DMS79 (cell line): ENCODE measurements around the gene CCL28.
"Not testable (repeated sequence)": the region's sequence is repeated elsewhere in the genome, so short reads cannot be mapped to it uniquely, and the experiment has no call there.

Experiments
- DNase-seq: peaks from one replicate; lab custom pipeline; 2025; lab: John Stamatoyannopoulos, UW

Gene CCL28, protein sequence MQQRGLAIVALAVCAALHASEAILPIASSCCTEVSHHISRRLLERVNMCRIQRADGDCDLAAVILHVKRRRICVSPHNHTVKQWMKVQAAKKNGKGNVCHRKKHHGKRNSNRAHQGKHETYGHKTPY

DNA sequence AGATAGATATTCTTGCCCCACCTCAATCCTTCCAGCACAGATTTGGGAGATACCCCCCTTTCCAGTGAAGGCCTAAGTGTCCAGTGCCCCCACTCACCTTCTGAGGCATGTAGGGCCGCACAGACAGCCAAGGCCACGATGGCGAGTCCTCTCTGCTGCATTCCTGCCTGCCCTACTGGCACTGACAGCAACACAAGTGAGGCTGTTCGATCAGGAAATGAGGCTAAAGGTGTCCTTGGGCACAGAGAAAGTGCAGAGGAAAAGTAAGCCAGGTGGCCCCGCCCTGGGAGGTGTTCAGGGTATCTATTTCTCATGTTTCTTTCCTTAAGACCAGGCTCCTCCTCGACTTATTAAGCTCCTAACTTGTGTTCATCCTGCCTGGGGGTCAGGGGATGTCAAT is at the start of gene CCL28:
Gene CCL28, minus strand, starts transcription at position 236 of the 400 bp plus-strand sequence. Its CDS starts 75 bp downstream, at position 161.
- DNase-seq, result peak; percentile 59

DNA sequence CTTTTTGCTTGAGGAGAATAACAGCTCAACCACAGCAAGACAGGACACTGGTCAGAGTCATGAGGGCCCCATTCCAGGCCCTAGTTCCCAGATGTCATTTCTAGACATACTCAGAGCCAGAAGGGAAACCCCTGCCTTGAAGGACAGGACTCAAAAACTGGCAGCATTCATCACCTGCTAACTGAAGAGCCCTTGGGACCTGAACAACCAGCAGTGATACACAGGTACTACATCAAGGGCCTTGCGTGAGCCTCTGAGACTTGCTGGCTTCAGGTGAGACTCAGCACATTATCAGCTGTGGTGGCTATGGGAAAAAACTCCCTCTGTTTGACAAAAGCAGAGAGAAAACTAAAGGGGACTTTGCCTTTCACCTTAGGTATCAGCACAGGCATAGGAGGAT is 48.9 kb upstream of the CCL28 start:
- DNase-seq, result no peak

DNA sequence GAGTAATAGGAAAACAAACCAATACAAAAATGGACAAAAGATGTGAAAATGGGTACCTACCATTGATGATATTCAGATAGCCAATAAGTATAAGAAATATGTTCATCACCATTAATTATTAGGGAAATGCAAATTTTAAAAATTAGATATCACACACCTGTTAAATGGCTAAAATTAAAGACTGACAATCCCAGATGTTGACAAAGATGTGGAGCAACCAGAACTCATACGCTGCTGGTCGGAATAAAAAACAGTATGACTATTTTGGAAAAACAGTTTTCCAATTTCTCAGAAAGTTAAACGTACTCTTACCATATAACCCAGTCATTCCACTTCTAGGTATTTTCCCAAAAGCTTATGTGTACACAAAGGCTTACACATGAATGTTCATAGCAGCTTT is 44.4 kb upstream of the CCL28 start:
- no peak for DNase-seq

DNA sequence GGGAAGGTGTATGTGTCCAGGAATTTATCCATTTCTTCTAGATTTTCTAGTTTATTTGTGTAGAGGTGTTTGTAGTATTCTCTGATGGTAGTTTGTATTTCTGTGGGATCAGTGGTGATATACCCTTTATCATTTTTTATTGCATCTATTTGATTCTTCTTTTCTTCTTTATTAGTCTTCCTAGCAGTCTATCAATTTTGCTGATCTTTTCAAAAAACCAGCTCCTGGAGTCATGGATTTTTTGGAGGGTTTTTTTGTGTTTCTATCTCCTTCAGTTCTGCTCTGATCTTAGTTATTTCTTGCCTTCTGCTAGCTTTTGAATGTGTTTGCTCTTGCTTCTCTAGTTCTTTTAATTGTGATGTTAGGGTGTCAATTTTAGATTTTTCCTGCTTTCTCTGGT is 29.4 kb upstream of the CCL28 start:
- DNase-seq, result not testable (repeated sequence)

DNA sequence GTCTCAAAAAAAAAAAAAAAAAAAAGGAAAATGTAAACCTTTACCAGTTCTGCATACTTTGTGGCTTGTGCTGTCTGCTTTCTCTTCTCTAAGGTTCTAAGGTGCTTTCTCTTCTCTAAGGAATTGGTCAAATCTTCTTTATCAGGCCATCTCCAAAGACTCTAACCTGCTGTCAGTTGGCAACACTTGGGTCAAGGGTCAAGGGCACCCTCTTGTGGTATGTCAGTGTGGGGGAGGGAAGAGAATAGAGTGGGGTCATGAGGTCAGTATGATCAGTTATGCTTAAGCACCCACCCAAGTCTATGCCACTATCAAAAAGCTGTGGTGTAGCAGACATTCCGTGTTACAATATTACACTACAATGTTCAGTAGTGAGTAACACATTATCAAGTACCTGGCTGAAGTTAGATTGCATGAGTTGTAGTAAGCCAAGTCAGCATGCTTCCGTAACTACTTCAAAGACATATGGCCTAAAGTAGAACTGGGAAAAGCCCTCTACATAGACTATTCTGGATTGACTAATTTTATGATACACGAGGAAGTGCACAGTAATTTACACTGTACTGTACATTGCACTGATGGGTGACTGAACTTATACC is 25.0 kb upstream of the CCL28 start:
- no peak for DNase-seq

DNA sequence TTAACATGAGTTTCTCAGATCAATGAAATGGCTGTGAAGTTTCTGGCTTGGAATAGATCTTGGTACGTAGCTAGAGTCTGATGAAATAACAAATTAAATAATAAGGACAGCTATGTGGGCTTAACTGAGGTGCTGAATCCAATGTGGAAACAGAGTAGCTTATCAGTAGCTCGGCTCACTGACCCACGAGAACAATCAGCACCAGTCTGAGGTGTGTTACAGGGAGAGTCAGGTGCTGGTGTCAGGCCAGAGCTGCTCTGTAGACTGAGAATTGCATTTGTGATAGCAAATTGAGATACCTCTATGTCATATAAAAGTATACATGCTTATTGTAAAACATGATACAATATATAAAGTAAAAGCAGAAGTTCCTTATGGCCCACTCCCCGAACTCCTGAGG is 21.2 kb upstream of the CCL28 start:
- no peak for DNase-seq

DNA sequence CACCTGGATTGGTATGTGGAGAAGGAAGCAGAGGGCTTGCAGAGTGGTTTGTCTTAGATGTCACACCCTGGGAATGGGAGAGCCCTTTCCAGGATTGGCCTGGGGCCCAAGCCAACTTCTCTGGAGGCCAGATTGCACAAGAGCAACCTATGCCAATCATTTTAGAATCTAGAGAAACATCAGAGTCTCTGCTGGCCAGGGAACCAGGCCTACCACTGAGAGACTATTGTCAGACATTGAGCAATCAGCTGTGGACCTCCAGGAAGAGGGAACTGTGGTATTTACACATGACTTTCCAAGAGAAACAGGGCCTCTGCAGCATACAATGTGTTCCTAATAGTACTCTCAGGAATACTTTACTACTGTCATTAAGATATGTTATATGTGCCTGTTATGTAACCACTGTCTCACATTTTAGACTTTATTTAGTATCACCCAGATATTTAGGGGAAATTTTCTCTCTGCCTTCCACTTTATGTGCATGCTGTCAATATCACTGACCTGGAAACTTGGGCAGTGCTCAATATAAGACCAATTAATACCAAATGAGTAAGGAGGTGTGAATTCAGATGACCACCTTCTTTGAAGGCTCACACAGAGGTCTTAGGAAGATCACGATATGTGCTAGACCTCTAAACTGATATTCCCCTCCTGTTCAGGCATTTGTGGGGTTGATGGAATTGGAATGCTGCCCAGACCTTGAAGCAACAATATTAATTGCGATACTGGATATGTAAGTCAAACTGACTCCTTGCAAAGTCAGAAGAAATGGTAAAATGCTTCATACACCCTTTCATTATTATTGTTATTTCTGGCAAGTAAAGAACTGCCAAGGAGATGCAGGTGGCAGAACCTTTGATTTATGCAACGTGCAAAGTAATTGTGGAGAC is 20.5 kb upstream of the CCL28 start:
- DNase-seq, result no peak

DNA sequence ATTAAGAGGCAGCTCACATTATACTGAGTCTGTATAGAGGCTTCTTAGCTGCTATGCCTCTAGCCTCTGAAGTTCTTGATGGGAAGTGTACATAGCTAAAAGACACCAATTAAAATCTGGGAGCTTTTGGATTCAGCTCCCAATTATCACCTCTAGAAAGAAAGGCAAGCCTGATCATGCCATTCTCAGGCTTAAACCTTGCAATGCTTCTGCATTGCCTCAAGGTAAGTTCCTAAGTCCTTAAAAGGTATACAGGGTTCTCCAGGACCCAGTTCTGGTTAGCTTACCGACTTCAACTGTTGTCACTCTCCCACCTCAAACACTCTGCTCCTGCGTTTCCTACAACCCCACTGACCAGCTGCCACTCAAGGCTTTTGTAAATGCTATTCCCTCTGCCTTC is 17.5 kb upstream of the CCL28 start:
- DNase-seq, result no peak

DNA sequence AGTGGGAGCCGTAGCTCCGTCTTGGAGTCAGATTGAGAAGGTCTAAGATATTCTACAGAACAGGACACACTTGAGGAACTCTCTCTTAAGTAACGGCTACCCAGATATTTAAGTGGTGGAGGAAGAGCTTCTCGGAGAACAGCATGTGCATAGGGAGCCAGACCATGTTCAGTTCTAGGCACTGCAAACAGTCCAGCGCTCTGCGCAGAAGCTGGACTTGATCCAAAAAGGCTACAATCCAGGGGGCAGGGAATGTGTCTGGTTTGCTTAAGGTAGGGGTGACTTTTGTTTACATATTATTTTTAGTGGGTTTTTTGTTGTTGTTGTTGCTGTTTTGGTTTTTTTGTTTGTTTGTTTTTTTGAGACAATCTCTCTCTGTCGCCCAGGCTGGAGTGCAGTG is 16.8 kb upstream of the CCL28 start:
- DNase-seq, result no peak

DNA sequence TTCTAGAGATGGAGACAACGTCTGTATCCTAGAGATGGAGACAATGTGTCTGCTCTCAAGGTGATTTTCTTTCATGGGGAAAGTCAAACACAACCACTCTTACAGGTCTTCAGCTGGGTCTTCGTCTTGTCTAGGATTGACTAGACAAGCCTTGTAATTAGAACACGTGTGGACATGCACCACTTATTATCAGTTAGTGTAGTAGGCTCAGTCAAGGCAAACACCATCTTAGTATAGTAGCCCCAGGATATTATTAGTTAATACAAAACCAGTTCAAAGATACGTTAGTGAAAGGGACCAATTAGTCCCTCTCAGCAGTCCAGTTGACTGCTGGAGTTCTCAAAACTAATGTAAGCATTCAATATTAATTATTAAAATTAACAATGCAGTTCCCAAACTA is 15.1 kb upstream of the CCL28 start:
- no peak for DNase-seq

DNA sequence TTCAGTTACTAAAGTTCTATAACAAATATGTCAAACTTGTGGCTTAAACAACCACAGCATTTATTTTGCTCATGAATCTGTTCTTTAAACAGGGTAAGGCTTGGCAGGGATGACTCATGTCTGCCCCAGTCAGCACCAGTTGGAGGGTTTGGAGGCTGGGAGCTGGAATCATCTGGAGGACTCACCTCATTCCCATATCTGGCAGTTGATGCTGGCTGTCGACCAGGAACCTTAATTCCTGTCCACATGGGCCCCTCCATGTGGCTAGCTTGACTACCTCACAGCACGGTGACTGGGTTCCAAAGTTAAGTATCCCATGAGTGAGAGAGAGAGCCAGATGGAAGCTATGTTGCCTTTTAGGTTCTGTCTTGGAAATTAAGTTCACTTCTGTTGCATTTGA is 13.8 kb upstream of the CCL28 start:
- no peak for DNase-seq

DNA sequence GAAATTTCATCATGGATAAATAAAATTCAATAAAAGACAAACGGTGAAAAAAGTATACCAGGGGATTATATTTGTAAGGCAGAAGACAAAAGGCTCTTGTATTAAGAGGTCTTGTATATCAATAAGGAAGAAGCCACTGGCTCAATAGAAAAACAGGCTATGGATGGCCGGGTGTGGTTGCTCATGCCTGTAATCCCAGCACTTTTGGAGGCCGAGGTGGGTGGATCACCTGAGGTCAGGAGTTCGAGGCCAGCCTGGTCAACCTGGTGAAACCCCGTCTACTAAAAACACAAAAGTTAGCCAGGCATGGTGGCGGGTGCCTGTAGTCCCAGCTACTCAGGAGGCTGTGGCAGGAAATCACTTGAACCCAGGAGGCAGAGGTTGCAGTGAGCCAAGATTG is 10.9 kb upstream of the CCL28 start:
- DNase-seq, result not testable (repeated sequence)

DNA sequence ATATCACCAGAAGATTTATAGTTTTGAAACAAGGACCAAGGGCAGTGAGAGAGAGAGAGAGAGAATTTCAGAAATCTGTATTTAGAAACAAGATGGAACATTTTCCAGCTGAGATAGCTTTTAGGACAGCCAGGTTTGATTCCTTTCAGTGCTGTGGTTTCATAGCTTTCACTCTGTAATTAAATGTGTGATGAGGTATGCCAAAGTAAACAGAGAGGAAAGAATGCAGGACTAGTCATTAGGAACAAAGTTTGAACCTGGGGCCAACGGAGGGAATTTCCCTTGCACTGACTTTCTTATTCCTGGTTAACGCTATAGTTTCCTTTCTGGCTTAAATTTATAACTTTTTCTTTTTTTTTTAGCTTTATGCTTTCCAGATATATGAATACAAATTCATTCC is 10.0 kb upstream of the CCL28 start:
- DNase-seq, result no peak

DNA sequence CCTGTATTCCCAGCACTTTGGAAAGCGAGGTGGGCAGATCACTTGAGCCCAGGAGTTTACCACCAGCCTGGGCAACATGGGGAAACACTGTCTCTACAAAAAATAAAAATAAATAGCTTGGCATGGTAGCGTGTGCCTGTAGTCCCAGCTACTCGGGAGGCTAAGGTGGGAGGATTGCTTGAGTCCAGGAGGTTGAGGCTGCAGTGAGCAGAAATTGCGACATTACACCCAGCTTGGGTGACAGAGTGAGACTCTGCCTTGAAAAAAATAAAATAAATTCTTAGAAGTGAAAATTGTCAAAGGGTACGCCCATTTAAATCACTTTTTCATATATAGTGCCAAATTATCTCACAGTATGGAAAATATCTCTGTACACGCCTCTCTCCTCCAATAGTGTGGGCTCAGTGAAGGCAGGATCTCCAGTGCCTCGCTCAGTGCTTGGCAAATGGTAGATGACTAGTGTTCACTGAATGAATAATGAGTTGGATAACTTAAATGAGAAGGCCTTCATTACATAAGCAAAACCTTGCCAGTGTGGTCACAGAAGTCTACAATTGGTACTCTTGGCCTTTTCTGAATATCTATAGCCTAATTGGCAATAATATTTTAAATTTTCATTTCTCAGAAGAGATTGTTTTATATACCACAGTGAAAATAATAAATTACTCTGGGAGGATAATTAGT is 9.4 kb upstream of the CCL28 start:
- DNase-seq, result no peak

DNA sequence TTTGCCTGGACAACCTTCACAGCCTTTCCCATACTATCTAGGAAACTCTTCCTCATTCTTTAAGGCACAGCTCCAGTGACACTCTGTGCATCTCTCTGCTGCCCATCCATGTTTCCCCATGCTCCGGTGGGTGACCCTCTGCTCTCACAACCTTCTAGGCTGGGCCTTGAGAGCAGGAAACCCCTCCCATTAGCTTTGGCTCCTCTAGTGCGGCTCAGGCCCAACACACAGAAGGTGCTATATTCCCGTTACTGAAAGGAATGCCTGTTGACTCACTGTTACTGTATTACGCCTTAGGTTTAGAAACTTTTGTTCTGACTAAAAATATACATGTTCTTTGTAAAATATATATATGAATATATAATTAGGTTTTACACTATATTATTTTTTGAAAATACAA is 8.1 kb upstream of the CCL28 start:
- DNase-seq, result no peak

DNA sequence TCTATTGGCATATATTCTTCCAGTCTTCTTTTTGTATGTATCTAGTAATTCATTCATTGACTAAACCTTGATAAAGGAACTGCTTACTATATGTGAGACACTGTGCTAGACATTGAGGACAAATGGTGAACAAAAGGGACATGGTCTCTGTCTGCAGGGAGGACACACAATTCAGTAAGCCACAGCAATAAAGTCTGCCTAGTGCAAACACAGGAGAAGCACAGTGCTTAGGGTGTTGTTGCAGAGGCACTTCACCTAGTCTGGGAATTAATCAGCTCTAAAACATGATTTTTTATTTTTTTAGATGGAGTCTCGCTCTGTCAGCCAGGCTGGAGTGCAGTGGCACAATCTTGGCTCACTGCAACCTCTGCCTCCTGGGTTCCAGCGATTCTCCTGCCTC is 6.4 kb upstream of the CCL28 start:
- DNase-seq, result no peak

DNA sequence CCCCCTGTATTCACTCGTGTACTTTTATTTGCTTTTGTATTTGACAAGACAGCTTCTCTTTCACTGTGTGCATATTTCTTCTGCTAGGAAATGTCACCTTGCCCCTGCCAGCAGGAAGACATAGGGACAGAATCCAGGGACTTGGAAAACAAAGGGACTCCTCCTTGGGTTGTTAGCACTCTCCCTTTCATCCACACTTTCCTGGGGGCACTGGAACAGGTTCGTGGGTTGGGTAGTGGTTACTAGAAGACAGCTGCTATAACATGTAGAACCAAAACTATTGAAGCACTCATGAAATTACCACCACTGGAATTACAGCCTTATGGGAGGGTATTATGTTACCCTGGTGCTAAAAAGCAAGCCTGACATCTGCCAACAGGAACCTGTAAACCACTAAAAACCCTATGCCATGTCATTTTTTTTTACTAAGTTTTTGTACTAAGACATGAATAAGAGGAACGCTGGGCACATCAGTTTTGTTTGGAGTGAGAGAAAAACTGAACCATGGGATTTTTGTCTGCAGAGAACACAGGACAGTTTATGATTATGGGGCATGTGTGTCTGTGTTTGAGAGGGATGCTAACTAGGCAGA is 4.7 kb upstream of the CCL28 start:
- no peak for DNase-seq

DNA sequence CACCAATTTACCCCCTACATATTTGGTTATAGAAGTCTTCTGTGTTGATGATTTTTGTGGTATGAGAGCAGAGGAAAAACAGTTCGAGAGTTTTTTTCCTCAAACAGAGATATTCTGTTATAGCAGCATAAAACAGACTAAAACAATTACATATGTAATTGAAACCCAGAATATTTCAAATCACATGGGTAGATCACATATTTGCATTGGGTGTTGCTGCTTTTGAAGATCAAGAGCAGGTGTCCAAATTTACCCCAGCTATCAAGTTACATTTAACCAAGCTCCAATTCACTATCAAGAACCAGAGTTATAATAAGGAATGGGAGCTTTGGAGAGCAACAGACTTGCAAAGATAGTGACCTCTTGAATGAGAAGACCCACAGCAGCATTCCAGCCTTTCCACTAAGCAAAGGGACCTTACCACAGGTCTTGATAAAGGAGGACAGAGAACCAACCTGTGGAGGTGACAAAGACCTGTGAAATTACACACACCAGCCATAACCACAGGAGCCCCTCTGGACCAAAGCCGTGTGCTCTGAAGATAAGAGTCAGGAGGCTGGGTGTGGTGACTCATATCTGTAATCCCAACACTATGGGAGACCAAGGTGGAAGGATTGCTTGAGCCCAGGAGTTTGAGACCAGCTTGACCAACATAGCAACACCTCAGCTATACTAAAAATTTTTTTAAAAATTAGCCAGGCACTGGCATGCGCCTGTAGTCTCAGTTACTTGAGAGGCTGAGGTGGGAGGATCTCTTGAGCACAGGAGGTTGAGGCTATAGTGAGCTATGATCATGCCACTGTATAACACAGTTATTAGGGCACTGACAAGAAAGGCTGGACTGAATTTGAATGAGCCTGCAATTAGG is 4.0 kb upstream of the CCL28 start:
- DNase-seq, result no peak

DNA sequence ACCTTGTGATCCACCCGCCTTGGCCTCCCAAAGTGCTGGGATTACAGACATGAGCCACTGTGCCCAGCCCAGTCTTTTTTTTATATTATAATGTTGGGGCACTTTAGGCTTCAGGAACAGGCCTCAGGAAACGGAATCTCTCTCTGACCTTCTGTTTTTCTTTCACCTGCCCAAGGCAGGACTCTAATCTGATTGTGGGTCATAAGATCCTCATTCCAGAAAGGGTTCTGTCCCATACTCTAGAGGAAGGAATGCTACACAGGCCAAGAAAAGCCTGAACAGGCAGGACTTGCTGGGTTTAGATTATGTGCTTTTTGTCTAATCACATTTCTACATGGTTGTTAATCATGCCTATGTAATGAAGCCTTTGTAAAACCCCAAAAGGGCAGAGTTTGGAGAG is 1.8 kb upstream of the CCL28 start:
- DNase-seq, result no peak

DNA sequence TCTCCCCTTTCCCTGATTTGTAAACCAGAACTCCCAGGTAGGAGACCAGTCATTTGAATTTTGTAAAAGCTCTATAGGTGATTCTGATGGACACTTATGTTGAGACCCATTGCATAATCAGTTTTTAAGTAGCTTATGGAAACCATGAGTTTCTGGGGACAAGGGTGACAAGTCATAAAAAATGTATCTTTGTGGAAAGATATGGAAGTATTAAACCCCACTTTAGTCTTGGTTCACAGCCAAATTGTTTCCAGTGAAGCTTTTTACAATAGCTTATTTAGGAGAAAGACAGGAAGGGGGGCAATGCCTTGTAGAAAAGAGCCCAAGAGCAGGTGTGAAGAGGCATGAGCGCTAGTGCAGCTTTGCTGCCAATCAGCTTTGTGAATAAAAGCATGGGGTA is 453 bp upstream of the CCL28 start:
- DNase-seq, result peak; percentile 95

DNA sequence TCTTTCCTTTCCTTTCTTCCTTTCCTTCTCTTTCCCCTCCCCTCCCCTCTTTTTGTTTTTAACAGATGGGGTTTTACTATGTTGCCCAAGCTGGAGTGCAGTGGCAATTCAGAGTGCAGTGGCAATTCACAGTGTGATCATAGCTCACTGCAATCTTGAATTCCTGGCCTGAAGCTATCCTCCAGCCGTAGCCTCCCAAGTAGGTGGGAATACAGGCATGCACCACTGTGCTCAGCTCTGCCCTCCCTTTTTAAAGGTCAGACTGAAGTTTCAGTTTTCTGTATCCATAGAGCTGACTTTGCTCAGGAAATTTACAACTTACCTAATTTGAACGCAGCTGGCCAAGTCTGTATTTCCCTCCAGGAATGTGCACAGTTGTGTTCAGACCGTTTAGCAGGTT is 696 bp downstream of the CCL28 start:
- DNase-seq, result no peak

DNA sequence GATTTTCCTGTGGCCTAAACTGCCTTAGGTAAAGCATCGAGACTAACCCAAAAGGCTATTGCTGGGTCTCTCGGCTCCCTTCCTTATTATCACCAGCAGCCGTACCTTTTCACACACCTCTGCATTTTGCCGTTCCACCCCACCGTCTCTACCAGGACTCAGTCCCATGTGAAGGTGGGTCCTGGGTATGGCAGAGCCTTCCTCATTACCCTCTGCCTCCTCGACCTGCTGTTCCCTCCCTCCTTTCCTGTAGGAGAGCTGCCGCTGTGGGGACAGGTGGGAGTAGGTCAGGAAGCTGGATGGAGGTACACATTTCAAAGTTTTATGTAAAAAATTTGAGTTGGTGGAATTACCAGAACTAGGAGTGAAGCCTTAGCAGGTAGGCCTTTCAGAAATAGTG is 1.8 kb downstream of the CCL28 start:
- DNase-seq, result no peak
